Fibroblast of lung (primary cell): ENCODE measurements around the gene EED.

Experiments used
- CTCF ChIP-seq, 2 donors: IDR thresholded peaks in 1 of 2; conservative IDR thresholded peaks in 1 of 2; 1 replicate in 1 of 2; 2 replicates in 1 of 2; pipeline ENCODE4 v1.5.1; 2011 to 2012; ENCODE audit warnings: low read length in 2 of 2, control low read depth in 1 of 2, inconsistent platforms in 1 of 2, low read depth in 1 of 2, mild to moderate bottlenecking in 1 of 2
- EZH2 ChIP-seq: IDR thresholded peaks from 2 replicates; pipeline ENCODE4 v1.5.1; 2012; ENCODE audit warnings: low read length, control low read depth, mild to moderate bottlenecking; ENCODE audit errors: missing control alignments

- TF ChIP-seq EZH2 (no peak), CTCF (conservative IDR thresholded peaks at IDR 0.05 in 1 of 2, IDR thresholded peaks at IDR 0.05 in 1 of 2; ENCODE audit: low read depth in 1 of 2, low read length in 2 of 2) (no peak)
These were observed 34.5 kb upstream of the EED start for GRCh38 chr11:86209806-86210657.
